SH-SY5Y (cell line): Measurements from ENCODE around the gene KCNAB2.

Experiments used
- GATA2 ChIP-seq: IDR thresholded peaks from 2 replicates; pipeline ENCODE4 v1.6.1; 2011; ENCODE audit warnings: mild to moderate bottlenecking, low read depth, low read length
- GATA3 ChIP-seq: IDR thresholded peaks from 2 replicates; pipeline ENCODE4 v1.6.1; 2011; ENCODE audit warnings: low read depth, mild to moderate bottlenecking, low read length, moderate library complexity

GRCh38 chr1:6096243-6097116 is 50.8 kb downstream of the KCNAB2 start:
- TF ChIP-seq GATA2: no peak
- no peak for TF ChIP-seq GATA3
